A549 (cell line): Measurements from ENCODE around the gene SLC29A2.

Experiments used
- CHD2 ChIP-seq: fragments of 150-350 bp; IDR thresholded peaks from 2 replicates; pipeline ENCODE4 v1.6.1; 2014; ENCODE audit warnings: low read length; ENCODE audit not compliant: partially characterized antibody
- EHF ChIP-seq: fragments of 250-450 bp; sonication (Bioruptor Pico); IDR thresholded peaks from 2 replicates; pipeline ENCODE4 v1.5.0; 2020; ENCODE audit warnings: mild to moderate bottlenecking
- ELK1 ChIP-seq: fragments of 150-350 bp; IDR thresholded peaks from 2 replicates; pipeline ENCODE4 v1.6.1; 2014; ENCODE audit warnings: low read depth, mild to moderate bottlenecking, low read length
- FOSL2 ChIP-seq, 2 experiments: fragments of 450-650 bp in 1 of 2; fragments of >200 bp in 1 of 2; sonication (Bioruptor Twin) in 1 of 2; formaldehyde crosslinking; IDR thresholded peaks; 2 replicates each; pipeline versions ENCODE4 v1.5.0 to v1.6.1; 2016 to 2020; ENCODE audit warnings: mild to moderate bottlenecking in 1 of 2, moderate library complexity in 1 of 2
- GATA3 ChIP-seq: IDR thresholded peaks from 2 replicates; pipeline ENCODE4 v1.6.1; 2012; ENCODE audit warnings: borderline replicate concordance
- HDAC2 ChIP-seq: fragments of 200-600 bp; sonication (generic); IDR thresholded peaks from 2 replicates; pipeline ENCODE4 v1.6.1; 2016
- JUN ChIP-seq, 2 experiments: fragments of >200 bp; sonication (Bioruptor Twin); formaldehyde crosslinking; IDR thresholded peaks; 2 replicates in 1 of 2; 3 replicates in 1 of 2; pipeline ENCODE4 v1.6.1; 2016 to 2017
- MAFK ChIP-seq: fragments of 450-650 bp; IDR thresholded peaks from 2 replicates; pipeline ENCODE4 v1.6.1; 2014; ENCODE audit not compliant: partially characterized antibody
- NR3C1 ChIP-seq: fragments of >200 bp; sonication (Bioruptor Twin); formaldehyde crosslinking; IDR thresholded peaks from 3 replicates; pipeline ENCODE4 v1.6.1; 2017
- POLR2A ChIP-seq: IDR thresholded peaks from 2 replicates; pipeline ENCODE4 v1.6.1; 2012; ENCODE audit warnings: mild to moderate bottlenecking, low read length
- RFX5 ChIP-seq: fragments of 450-650 bp; IDR thresholded peaks from 2 replicates; pipeline ENCODE4 v1.7.1; 2014; ENCODE audit warnings: antibody characterized with exemption, mild to moderate bottlenecking, moderate library complexity
- RNF2 ChIP-seq: fragments of 200-600 bp; sonication (generic); IDR thresholded peaks from 2 replicates; pipeline ENCODE4 v1.6.1; 2016; ENCODE audit warnings: low read depth, mild to moderate bottlenecking, antibody characterized with exemption, moderate library complexity, borderline replicate concordance
- ZFP36 ChIP-seq: fragments of 450-650 bp; IDR thresholded peaks from 2 replicates; pipeline ENCODE4 v1.6.1; 2014; ENCODE audit warnings: borderline replicate concordance; ENCODE audit not compliant: partially characterized antibody
- TF ChIP-seq, protein P1 (sequence below): fragments of >200 bp; sonication (Bioruptor Twin); formaldehyde crosslinking; IDR thresholded peaks from 3 replicates; pipeline ENCODE4 v1.5.1; 2016

DNA sequence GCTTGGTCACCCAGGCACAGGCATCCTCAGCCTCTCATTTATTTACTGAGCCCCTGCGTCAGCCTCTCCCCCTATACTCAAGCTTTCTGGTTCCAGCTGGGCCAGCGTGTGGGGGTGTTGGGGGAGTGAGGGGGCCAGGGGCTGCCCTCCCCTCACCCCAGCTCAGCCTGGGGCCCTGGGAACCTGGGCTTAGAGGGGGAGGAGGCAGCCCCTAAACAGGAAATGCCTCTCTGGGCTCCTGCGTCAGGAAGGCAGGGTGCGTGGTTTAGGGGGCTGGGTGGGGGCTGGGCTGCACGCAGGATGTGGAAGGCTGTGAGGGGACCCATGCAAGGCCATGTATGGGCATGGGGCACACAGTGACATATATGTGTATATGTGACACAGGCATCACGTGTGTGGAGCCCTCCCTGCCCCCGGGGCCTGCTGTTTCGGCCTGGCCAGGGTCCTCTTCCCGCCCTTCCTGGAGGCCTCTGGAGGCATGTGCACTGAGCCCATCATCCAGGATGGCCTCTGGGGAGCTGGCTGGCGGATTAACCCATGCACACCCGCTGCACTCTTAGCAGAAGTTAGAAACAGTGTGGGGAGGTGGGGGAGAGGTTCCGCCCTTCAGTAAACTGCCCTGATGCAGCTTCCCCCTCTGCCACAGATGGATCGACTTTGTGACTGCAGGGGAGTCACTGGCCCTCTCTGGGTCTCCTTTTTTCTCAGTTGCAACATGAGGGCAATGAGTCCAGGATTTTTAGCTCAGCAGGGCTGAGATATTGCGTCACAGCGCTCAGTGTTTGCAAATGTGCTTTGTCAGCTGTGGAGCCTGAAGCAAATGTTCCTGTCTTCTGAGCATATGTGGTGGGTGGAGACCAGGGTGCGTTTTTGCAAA is 53.6 kb downstream of the SLC29A2 start:
- no peak for TF ChIP-seq RFX5
- TF ChIP-seq, protein P1, sequence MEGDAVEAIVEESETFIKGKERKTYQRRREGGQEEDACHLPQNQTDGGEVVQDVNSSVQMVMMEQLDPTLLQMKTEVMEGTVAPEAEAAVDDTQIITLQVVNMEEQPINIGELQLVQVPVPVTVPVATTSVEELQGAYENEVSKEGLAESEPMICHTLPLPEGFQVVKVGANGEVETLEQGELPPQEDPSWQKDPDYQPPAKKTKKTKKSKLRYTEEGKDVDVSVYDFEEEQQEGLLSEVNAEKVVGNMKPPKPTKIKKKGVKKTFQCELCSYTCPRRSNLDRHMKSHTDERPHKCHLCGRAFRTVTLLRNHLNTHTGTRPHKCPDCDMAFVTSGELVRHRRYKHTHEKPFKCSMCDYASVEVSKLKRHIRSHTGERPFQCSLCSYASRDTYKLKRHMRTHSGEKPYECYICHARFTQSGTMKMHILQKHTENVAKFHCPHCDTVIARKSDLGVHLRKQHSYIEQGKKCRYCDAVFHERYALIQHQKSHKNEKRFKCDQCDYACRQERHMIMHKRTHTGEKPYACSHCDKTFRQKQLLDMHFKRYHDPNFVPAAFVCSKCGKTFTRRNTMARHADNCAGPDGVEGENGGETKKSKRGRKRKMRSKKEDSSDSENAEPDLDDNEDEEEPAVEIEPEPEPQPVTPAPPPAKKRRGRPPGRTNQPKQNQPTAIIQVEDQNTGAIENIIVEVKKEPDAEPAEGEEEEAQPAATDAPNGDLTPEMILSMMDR, result no peak
- TF ChIP-seq FOSL2 (IDR thresholded peaks at IDR 0.05), result no peak
- no peak for TF ChIP-seq FOSL2 (CRISPR knock-in tag; IDR thresholded peaks at IDR 0.05)
- TF ChIP-seq GATA3, result no peak
- no peak for TF ChIP-seq POLR2A
- TF ChIP-seq NR3C1, result no peak
- no peak for TF ChIP-seq HDAC2
- TF ChIP-seq CHD2, result no peak
- no peak for TF ChIP-seq ZFP36
- no peak for TF ChIP-seq RNF2
- no peak for TF ChIP-seq EHF
- TF ChIP-seq JUN (IDR thresholded peaks at IDR 0.05), result no peak
- peak; percentile 72 for TF ChIP-seq MAFK
- TF ChIP-seq ELK1, result no peak
